ENCODE measurements around the gene EZR.
"Not testable (repeated sequence)": the region's sequence is repeated elsewhere in the genome, so short reads cannot be mapped to it uniquely, and the experiment has no call there.

EZR gene

GRCh38 chr6:158841358-158841757 lies 22.2 kb upstream of the EZR start:
- no peak for DNase-seq

GRCh38 chr6:158840465-158840864 lies 21.3 kb upstream of the EZR start:
- no peak for DNase-seq

- no peak for DNase-seq
These were observed 20.6 kb upstream of the EZR start for GRCh38 chr6:158839796-158840195.

- not testable (repeated sequence) for DNase-seq
These were observed 19.6 kb upstream of the EZR start for GRCh38 chr6:158838790-158839189.

- DNase-seq: no peak
These were observed 18.8 kb upstream of the EZR start for GRCh38 chr6:158837684-158838625.

GRCh38 chr6:158836625-158837311 lies 17.6 kb upstream of the EZR start:
- no peak for DNase-seq

GRCh38 chr6:158835616-158836221 lies 16.6 kb upstream of the EZR start:
- no peak for DNase-seq

- DNase-seq: no peak
These were observed 15.7 kb upstream of the EZR start for GRCh38 chr6:158834675-158835385.

GRCh38 chr6:158832807-158833206 lies 13.6 kb upstream of the EZR start:
- not testable (repeated sequence) for DNase-seq

- no peak for DNase-seq
These were observed 12.9 kb upstream of the EZR start for GRCh38 chr6:158832026-158832425.

- DNase-seq: no peak
These were observed 12.4 kb upstream of the EZR start for GRCh38 chr6:158831571-158831970.

- no peak for DNase-seq
These were observed 11.6 kb upstream of the EZR start for GRCh38 chr6:158830736-158831135.

GRCh38 chr6:158828807-158829206 lies 9.6 kb upstream of the EZR start:
- DNase-seq: no peak

GRCh38 chr6:158826819-158827501 lies 7.8 kb upstream of the EZR start:
- DNase-seq: no peak

- peak; percentile 36 for DNase-seq
These were observed 6.8 kb upstream of the EZR start for GRCh38 chr6:158825951-158826306.

- no peak for DNase-seq
These were observed 6.1 kb upstream of the EZR start for GRCh38 chr6:158825038-158825950.

GRCh38 chr6:158823616-158824015 lies 4.4 kb upstream of the EZR start:
- not testable (repeated sequence) for DNase-seq

GRCh38 chr6:158819977-158820622 lies 932 bp upstream of the EZR start:
- DNase-seq: no peak

GRCh38 chr6:158818581-158819212 lies 471 bp downstream of the EZR start:
- peak; percentile 57 for DNase-seq
